Activated T-cell treated with anti-CD3 and anti-CD28 coated beads, Interleukin-2, amount 50 U/mL, for 72 hours (primary cell): ENCODE measurements around the gene ACOX3. TPM values are rescaled to one million over a fixed set of nuclear protein-coding genes. Genes with fewer than 3 reads are reported as not detected.
"Not testable (repeated sequence)": the region's sequence is repeated elsewhere in the genome, so short reads cannot be mapped to it uniquely, and the experiment has no call there.

Experiments used
- ATAC-seq, 2 donors: fragments of 150-1000 bp; cut with Tn5 transposase; replicated peaks in 1 of 2; 2 replicates each; pipeline ENCODE4 v1.10.0; 2021; ENCODE audit warnings: moderate library complexity in 2 of 2, mild to moderate bottlenecking in 1 of 2
- DNase-seq, 2 donors: peaks; one replicate each; pipeline ENCODE4 v3.0.0; 2021 to 2022; ENCODE audit warnings: mixed read lengths in 1 of 2
- H3K27ac Mint-ChIP-seq: one replicate; pipeline ENCODE4 v1.8.0; 2022; ENCODE audit warnings: mild to moderate bottlenecking, moderate library complexity, mixed read lengths
- H3K27me3 Mint-ChIP-seq: one replicate; pipeline ENCODE4 v1.8.0; 2022; ENCODE audit warnings: low read depth, mixed read lengths
- H3K36me3 Mint-ChIP-seq, 2 donors: one replicate each; pipeline ENCODE4 v1.8.0; 2022; ENCODE audit warnings: mixed read lengths in 2 of 2, mild to moderate bottlenecking in 1 of 2; ENCODE audit not compliant: insufficient read depth in 2 of 2
- H3K4me1 Mint-ChIP-seq: one replicate; pipeline ENCODE4 v1.8.0; 2022; ENCODE audit warnings: low read depth, mixed read lengths
- H3K4me3 Mint-ChIP-seq, 2 donors: one replicate each; pipeline ENCODE4 v1.8.0; 2022; ENCODE audit warnings: mild to moderate bottlenecking in 2 of 2, mixed read lengths in 2 of 2, moderate library complexity in 2 of 2
- H3K9me3 Mint-ChIP-seq, 2 donors: one replicate each; pipeline ENCODE4 v1.8.0; 2022; ENCODE audit warnings: mixed read lengths in 2 of 2
- total RNA-seq, 2 donors: library from RNA; stranded (reverse); gene quantifications; one replicate each; pipeline ENCODE4 v1.2.3, GENCODE V29; 2022

ACOX3 gene
- total RNA-seq, 2 donors from 2014 or later: 22.2 to 31.2 TPM

- H3K27me3 Mint-ChIP-seq, DNase-seq, H3K36me3 Mint-ChIP-seq: not testable (repeated sequence)
Measured at GRCh38 chr4:8349236-8349635, 91.3 kb downstream of the ACOX3 start.

DNA sequence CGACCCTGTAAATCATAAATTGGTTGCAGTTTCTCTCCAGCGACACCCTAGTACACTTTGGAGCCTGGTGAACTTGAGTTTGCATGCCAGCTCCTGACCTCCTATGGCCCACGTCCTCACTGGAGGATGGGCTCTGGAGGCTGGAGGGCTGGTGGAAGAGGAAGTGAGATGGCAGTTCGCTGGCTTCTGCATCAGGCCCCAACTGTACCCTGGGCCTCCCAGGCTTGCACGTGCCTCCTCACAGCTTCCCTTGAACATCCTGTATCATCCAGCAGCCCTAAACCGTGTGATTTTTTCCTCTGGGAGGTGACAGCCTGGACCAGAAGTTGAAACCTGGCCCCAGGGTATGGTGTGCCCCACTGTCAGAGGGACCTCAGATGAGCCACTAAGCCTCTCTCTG lies 92.5 kb downstream of the ACOX3 start:
- ATAC-seq: no peak
- H3K36me3 Mint-ChIP-seq: no peaks in the 10 kb centered on the region
- no peak overlapping the region for H3K27ac Mint-ChIP-seq
- no peaks in the 10 kb centered on the region for H3K4me1 Mint-ChIP-seq
- H3K4me3 Mint-ChIP-seq: no peak overlapping the region
- H3K9me3 Mint-ChIP-seq: no peaks in the 10 kb centered on the region
- no peak for DNase-seq
- no peaks in the 10 kb centered on the region for H3K27me3 Mint-ChIP-seq

More at GRCh38 chr4:8349236-8349635, 91.3 kb downstream of the ACOX3 start:
- not testable (repeated sequence) for H3K27ac Mint-ChIP-seq, H3K4me1 Mint-ChIP-seq, ATAC-seq, H3K9me3 Mint-ChIP-seq, H3K4me3 Mint-ChIP-seq

DNA sequence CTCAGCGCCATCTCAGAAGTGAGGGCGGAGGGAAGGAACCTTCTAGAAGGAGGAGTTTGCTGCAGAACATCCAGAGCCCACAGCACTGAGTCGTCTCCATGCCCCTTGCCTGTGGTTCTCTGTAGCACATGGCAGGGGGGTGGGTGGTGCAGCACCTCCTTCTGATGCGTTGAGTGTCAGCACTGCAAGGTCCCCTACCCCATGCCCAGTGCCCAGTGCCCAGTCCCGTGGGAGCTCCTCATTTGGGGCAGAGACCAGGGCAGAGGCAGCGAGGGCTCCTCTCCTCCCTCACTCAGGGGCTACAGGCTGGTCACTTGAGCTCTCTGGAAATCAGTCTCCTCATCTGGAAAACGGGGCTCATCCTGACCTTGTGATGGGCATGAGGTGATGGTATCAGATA lies 92.9 kb downstream of the ACOX3 start:
- no peak for ATAC-seq
- Mint-ChIP-seq H3K4me1 (no peaks in the 10 kb centered on the region), H3K9me3 (no peaks in the 10 kb centered on the region), H3K27ac (no peak overlapping the region), H3K36me3 (no peaks in the 10 kb centered on the region), H3K27me3 (no peaks in the 10 kb centered on the region), H3K4me3 (no peak overlapping the region)
- DNase-seq: no peak

GRCh38 chr4:8346838-8347605 lies 93.5 kb downstream of the ACOX3 start:
- H3K27me3 Mint-ChIP-seq: no peaks in the 10 kb centered on the region
- no peak overlapping the region for H3K4me3 Mint-ChIP-seq
- H3K9me3 Mint-ChIP-seq: no peaks in the 10 kb centered on the region
- DNase-seq (no peak), ATAC-seq (no peak)
- no peak overlapping the region for H3K27ac Mint-ChIP-seq
- no peaks in the 10 kb centered on the region for H3K4me1 Mint-ChIP-seq
- no peaks in the 10 kb centered on the region for H3K36me3 Mint-ChIP-seq

- H3K4me1 Mint-ChIP-seq: no peaks in the 10 kb centered on the region
- H3K27ac Mint-ChIP-seq: no peak overlapping the region
- H3K9me3 Mint-ChIP-seq: no peaks in the 10 kb centered on the region
- H3K4me3 Mint-ChIP-seq: no peak overlapping the region
- DNase-seq (no peak), ATAC-seq (no peak)
- no peaks in the 10 kb centered on the region for H3K36me3 Mint-ChIP-seq
- H3K27me3 Mint-ChIP-seq: no peaks in the 10 kb centered on the region
Measured at GRCh38 chr4:8345946-8346814, 94.3 kb downstream of the ACOX3 start.

DNA sequence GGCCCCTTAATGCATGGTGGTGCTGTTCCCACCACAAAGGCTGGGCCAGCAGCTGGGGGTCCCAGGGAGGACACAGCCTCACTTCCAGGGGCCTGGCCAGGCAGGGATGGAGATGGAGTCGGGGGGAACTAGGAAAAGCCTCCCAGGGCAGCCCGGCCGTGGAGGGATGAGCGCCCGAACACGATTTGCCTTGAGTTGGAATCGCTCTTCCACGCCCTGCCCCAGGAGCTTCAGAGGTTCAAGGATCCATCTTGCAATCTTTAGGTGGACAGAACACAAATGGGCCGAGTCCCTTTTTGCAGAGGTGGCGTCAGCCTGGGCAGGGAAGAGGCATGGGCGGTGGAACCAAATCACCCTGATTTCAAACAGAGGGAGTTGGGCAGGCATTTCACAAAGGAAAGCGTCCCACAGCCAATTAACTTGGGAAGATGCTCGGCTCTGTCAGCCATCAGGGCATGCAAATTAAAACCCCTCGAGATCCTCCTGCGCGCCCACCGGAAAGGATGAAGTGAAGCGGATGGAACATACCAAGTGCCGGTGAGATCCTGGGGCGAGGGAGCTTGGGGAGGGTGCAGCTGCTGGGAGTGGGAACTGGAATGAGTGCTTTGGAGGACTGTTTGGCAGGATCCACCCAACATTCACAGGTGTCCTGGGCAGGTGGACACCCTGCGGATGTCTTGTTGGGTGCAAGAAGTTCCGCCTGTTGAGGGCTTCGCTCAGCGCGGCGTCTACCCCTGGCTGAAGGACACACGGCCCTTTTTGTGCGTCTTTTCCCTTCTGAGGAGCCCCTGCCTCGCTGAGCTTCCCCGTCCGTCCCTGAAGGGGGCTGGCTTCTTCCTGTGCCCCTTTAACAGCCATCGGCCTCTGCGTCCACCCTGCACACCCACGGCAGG lies 95.2 kb downstream of the ACOX3 start:
- Mint-ChIP-seq H3K9me3 (no peaks in the 10 kb centered on the region), H3K4me3 (no peak overlapping the region), H3K27me3 (no peaks in the 10 kb centered on the region), H3K36me3 (no peaks in the 10 kb centered on the region), H3K27ac (no peak overlapping the region), H3K4me1 (no peaks in the 10 kb centered on the region)
- no peak for DNase-seq
- no peak for ATAC-seq

GRCh38 chr4:8344377-8344776 lies 96.1 kb downstream of the ACOX3 start:
- DNase-seq (no peak), ATAC-seq (no peak)
- H3K4me3 Mint-ChIP-seq: no peak overlapping the region
- no peaks in the 10 kb centered on the region for H3K27me3 Mint-ChIP-seq
- no peaks in the 10 kb centered on the region for H3K4me1 Mint-ChIP-seq
- H3K9me3 Mint-ChIP-seq: no peaks in the 10 kb centered on the region
- no peak overlapping the region for H3K27ac Mint-ChIP-seq
- no peaks in the 10 kb centered on the region for H3K36me3 Mint-ChIP-seq

GRCh38 chr4:8343967-8344331 lies 96.6 kb downstream of the ACOX3 start:
- no peaks in the 10 kb centered on the region for H3K36me3 Mint-ChIP-seq
- H3K9me3 Mint-ChIP-seq: no peaks in the 10 kb centered on the region
- no peak overlapping the region for H3K4me3 Mint-ChIP-seq
- no peak for DNase-seq
- no peak overlapping the region for H3K27ac Mint-ChIP-seq
- no peak for ATAC-seq
- no peaks in the 10 kb centered on the region for H3K4me1 Mint-ChIP-seq
- H3K27me3 Mint-ChIP-seq: no peaks in the 10 kb centered on the region

GRCh38 chr4:8343262-8343966 lies 97.1 kb downstream of the ACOX3 start:
- ATAC-seq (no peak), DNase-seq (no peak)
- no peaks in the 10 kb centered on the region for H3K27me3 Mint-ChIP-seq
- no peak overlapping the region for H3K27ac Mint-ChIP-seq
- no peak overlapping the region for H3K4me3 Mint-ChIP-seq
- no peaks in the 10 kb centered on the region for H3K4me1 Mint-ChIP-seq
- H3K9me3 Mint-ChIP-seq: peaks cover 0 to under 1% of the 10 kb centered on the region in 2 donors
- H3K36me3 Mint-ChIP-seq: no peaks in the 10 kb centered on the region

DNA sequence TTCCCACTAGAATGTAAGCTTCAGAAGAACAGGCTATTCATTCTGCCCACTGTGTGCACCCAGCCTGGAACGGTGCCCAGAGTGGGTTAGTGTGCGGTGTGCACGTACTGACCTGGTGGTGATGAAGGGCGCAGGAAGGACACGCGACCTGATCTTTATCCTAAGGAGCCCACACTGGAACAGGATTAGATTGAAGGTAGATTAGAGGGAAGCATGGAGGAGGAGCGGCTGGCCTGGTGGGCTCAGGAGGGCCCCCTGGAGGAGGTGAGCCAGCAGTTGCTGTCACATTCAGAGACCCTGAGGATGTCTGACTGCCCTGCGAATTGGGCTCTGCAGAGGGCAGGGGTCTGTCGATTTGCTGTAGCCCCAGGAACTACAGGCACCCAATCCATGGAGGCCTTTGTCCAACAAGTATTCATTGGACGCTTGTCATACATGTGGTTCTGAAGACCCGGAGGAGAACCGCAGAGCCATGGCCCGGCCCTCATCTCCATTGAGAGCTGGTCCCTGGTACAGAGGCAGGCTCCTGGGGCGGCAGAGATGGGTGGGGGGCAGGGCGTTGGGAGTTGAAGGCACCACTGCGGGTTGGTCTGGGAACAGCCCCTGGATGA lies 97.8 kb downstream of the ACOX3 start:
- DNase-seq (no peak), ATAC-seq (no peak)
- Mint-ChIP-seq H3K9me3 (peaks cover 0 to 5% of the 10 kb centered on the region in 2 donors), H3K4me1 (no peaks in the 10 kb centered on the region), H3K27me3 (no peaks in the 10 kb centered on the region), H3K4me3 (no peak overlapping the region), H3K36me3 (peaks cover 1 to 2% of the 10 kb centered on the region in 2 donors), H3K27ac (no peak overlapping the region)

- Mint-ChIP-seq H3K27ac (no peak overlapping the region), H3K36me3 (peaks cover 4% of the 10 kb centered on the region in 2 donors), H3K4me1 (no peaks in the 10 kb centered on the region), H3K9me3 (peaks cover 2 to 7% of the 10 kb centered on the region in 2 donors), H3K4me3 (no peak overlapping the region), H3K27me3 (no peaks in the 10 kb centered on the region)
- DNase-seq: no peak
- no peak for ATAC-seq
Measured at GRCh38 chr4:8341691-8342090, 98.8 kb downstream of the ACOX3 start.

GRCh38 chr4:8341281-8341680 lies 99.2 kb downstream of the ACOX3 start:
- H3K4me3 Mint-ChIP-seq, ATAC-seq, DNase-seq, H3K27ac Mint-ChIP-seq, H3K4me1 Mint-ChIP-seq, H3K9me3 Mint-ChIP-seq, H3K36me3 Mint-ChIP-seq, H3K27me3 Mint-ChIP-seq: not testable (repeated sequence)
